OCI-LY7 (cell line): ENCODE data around the gene SRSF2.

ENCODE experiments used
- EZH2phosphoT487 ChIP-seq: fragments of 200-600 bp; sonication (generic); IDR thresholded peaks from 2 replicates; pipeline ENCODE4 v1.6.1; 2018; ENCODE audit warnings: low read depth, borderline replicate concordance, mild to moderate bottlenecking, mixed run types, antibody characterized with exemption, low read length, moderate library complexity, mixed read lengths
- TF ChIP-seq, protein P1 (sequence below): fragments of 200-600 bp; sonication (generic); conservative IDR thresholded peaks from 2 replicates; pipeline ENCODE4 v1.5.1; 2014; ENCODE audit warnings: mild to moderate bottlenecking, antibody characterized with exemption, low read length, moderate library complexity, mixed read lengths

DNA sequence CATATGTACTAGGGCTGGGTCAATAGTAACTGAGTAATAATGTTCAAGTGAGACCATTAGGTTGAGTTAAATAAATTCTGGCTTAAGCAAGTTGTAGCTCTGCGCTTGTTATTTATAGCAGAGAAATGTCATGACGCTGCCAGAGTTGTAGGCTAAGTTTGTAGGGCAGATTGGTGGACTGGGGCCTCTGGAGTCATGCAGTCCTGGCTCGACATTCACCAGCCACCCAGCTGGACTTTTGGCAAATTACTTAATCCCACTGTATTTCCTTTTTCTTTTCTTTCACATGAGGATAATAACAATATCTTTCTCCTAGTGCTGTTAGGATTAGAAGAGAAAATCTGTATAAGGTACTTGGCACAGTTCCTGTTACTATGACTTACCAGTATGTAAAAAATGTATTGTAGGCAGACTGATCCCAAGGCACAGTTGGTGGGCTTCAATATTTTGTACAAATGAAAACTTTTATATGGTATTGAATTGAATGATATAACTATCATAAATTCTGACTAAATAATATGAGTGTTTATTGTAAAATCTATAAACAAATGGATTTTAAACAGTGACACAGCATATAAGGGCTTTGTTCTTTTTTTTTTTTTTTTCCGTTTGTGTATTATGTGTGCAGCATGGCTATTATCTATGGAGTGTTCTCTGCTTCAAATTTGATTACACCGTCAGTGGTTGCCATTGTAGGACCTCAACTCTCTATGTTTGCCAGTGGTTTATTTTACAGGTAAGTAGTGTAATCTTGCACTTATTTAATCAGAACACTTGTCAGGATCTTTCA lies 3.4 kb upstream of the SRSF2 start:
- TF ChIP-seq, protein P1, sequence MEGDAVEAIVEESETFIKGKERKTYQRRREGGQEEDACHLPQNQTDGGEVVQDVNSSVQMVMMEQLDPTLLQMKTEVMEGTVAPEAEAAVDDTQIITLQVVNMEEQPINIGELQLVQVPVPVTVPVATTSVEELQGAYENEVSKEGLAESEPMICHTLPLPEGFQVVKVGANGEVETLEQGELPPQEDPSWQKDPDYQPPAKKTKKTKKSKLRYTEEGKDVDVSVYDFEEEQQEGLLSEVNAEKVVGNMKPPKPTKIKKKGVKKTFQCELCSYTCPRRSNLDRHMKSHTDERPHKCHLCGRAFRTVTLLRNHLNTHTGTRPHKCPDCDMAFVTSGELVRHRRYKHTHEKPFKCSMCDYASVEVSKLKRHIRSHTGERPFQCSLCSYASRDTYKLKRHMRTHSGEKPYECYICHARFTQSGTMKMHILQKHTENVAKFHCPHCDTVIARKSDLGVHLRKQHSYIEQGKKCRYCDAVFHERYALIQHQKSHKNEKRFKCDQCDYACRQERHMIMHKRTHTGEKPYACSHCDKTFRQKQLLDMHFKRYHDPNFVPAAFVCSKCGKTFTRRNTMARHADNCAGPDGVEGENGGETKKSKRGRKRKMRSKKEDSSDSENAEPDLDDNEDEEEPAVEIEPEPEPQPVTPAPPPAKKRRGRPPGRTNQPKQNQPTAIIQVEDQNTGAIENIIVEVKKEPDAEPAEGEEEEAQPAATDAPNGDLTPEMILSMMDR, result no peak
- TF ChIP-seq EZH2phosphoT487, result no peak
